ENCODE data around the gene RHOD.

DNA sequence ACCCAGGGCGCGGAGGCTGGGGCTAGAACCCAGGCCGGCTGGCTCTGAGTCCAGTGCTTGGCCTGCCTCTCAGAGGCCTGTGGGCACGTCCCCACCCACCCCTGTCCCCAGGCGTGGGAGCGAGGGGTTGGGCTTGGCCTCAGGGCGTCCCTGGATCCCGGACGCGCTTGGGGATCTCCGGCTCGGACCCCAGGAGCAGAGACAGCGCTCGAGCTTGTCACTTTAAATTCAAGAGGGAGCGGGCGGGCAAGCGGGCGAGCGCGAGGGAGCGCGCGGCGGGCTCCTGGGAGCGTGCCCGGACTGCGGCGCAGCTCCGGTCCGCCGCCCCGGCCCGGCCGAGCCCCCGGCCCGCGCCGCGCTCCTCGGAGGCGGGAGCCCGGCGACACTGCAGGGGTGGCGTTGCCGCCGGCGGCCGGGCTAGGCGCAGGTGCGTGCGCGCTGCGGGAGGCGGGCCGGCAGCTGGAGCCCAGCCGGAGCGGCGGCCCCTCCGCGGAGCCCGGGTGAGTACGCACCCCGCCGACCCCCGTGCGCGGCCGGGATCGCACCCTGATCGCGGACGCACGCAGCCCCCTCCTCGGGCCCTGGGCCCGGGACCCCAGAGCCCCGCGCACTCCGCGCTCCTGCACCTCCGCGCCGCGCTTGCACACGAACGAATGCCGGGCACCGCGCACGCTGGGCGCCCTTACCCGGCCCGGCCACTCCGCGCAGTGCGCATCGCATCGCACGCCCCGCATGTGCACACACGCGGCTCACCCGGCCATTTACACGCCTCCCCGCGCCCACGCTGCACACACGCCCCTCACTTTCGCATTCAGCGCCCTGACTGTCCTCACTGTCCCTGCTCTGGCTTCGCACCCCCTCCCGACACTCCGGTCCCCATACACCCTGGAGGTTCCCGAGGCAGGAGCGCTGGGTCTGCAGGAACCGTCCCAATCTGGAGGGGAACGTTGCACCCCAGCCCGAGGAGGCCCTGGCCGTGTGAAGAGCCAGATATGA, 33.4 kb upstream of the RHOD start, which contains the start of gene SYT12:
- TF ChIP-seq, protein P1, sequence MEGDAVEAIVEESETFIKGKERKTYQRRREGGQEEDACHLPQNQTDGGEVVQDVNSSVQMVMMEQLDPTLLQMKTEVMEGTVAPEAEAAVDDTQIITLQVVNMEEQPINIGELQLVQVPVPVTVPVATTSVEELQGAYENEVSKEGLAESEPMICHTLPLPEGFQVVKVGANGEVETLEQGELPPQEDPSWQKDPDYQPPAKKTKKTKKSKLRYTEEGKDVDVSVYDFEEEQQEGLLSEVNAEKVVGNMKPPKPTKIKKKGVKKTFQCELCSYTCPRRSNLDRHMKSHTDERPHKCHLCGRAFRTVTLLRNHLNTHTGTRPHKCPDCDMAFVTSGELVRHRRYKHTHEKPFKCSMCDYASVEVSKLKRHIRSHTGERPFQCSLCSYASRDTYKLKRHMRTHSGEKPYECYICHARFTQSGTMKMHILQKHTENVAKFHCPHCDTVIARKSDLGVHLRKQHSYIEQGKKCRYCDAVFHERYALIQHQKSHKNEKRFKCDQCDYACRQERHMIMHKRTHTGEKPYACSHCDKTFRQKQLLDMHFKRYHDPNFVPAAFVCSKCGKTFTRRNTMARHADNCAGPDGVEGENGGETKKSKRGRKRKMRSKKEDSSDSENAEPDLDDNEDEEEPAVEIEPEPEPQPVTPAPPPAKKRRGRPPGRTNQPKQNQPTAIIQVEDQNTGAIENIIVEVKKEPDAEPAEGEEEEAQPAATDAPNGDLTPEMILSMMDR (IDR thresholded peaks at IDR 0.05; ENCODE audit: extremely low read depth in 1 of 2, insufficient read depth in 1 of 2, low read depth in 1 of 2, low read length in 2 of 2) = no peak
- TF ChIP-seq POLR2A (IDR thresholded peaks at IDR 0.05; ENCODE audit: low read depth, low read length) = no peak
- no peak for TF ChIP-seq FOS (IDR thresholded peaks at IDR 0.05; ENCODE audit: borderline replicate concordance, insufficient read depth, low read length)
